Left ventricle myocardium inferior (tissue), 1 donor: ENCODE data around the gene SCYGR4. TPM values are rescaled to one million over a fixed set of nuclear protein-coding genes. Genes with fewer than 3 reads are reported as not detected.

Source experiments
- DNase-seq: peaks from one replicate; pipeline ENCODE4 v3.0.0-alpha.2; 2020
- H3K27ac ChIP-seq: fragments of 200-600 bp; replicated peaks from 2 replicates; pipeline ENCODE4 v1.8.0; 2021
- H3K27me3 ChIP-seq: fragments of 200-600 bp; 2 replicates; pipeline ENCODE4 v1.8.0; 2021; ENCODE audit warnings: low read depth
- H3K36me3 ChIP-seq: fragments of 200-600 bp; 2 replicates; pipeline ENCODE4 v1.8.0; 2021
- H3K4me1 ChIP-seq: fragments of 200-600 bp; 2 replicates; pipeline ENCODE4 v1.8.0; 2021
- H3K4me3 ChIP-seq: fragments of 200-600 bp; 2 replicates; pipeline ENCODE4 v1.8.0; 2021; ENCODE audit warnings: mild to moderate bottlenecking, moderate library complexity
- H3K9me3 ChIP-seq: fragments of 200-600 bp; replicated peaks from 2 replicates; pipeline ENCODE4 v1.8.0; 2021
- intact Hi-C: fragments of 100-400 bp; cut with micrococcal nuclease; formaldehyde crosslinking; loops from one replicate; pipeline ENCODE4 v1.11.0; 2022
- total RNA-seq: library from RNA; stranded (reverse); fragmentation: NEBNext Ultra II Directional; extraction: Animal tissue kit (Norgen Biotek cat#: 25700); gene quantifications from one replicate; pipeline ENCODE4 v1.2.1, GENCODE V29; 2021
- TF ChIP-seq, protein P1 (sequence below): fragments of 200-600 bp; IDR thresholded peaks from 2 replicates; pipeline ENCODE4 v1.8.0; 2021; ENCODE audit warnings: antibody characterized with exemption, mild to moderate bottlenecking, borderline replicate concordance
- donor health status: DM: no; HTN: yes; CAD: no; lungs with severe emphysema.

SCYGR4 gene
- total RNA-seq, 1 donor from 2014 or later = not detected

DNA sequence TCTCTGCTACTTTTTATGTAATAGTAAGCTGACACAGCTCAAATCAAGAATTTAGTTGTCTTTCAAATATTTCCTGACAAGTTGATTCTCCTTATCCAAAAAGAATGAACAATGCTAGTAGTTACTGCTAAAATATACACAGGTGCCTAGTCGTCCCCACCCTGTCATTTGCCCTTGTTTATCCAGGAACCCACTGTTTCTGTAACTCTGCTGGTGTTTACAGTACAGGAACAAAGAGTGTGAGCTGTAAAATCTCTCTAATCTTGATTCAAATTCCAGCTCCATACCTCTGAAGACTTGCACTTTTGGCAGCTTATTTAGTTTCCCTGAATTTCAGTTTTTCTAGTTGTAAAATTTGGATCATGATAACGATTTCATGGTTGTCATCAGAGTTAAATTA is 39.7 kb upstream of the SCYGR4 start:
- Histone ChIP-seq H3K9me3 (peaks cover 7% of the 10 kb centered on the region), H3K27ac (no peak overlapping the region), H3K27me3 (peaks cover 11% of the 10 kb centered on the region), H3K4me1 (no peaks in the 10 kb centered on the region), H3K4me3 (no peak overlapping the region), H3K36me3 (no peaks in the 10 kb centered on the region)
- DNase-seq = no peak
- intact Hi-C loops = no loop called here
- TF ChIP-seq, protein P1, sequence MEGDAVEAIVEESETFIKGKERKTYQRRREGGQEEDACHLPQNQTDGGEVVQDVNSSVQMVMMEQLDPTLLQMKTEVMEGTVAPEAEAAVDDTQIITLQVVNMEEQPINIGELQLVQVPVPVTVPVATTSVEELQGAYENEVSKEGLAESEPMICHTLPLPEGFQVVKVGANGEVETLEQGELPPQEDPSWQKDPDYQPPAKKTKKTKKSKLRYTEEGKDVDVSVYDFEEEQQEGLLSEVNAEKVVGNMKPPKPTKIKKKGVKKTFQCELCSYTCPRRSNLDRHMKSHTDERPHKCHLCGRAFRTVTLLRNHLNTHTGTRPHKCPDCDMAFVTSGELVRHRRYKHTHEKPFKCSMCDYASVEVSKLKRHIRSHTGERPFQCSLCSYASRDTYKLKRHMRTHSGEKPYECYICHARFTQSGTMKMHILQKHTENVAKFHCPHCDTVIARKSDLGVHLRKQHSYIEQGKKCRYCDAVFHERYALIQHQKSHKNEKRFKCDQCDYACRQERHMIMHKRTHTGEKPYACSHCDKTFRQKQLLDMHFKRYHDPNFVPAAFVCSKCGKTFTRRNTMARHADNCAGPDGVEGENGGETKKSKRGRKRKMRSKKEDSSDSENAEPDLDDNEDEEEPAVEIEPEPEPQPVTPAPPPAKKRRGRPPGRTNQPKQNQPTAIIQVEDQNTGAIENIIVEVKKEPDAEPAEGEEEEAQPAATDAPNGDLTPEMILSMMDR = no peak

DNA sequence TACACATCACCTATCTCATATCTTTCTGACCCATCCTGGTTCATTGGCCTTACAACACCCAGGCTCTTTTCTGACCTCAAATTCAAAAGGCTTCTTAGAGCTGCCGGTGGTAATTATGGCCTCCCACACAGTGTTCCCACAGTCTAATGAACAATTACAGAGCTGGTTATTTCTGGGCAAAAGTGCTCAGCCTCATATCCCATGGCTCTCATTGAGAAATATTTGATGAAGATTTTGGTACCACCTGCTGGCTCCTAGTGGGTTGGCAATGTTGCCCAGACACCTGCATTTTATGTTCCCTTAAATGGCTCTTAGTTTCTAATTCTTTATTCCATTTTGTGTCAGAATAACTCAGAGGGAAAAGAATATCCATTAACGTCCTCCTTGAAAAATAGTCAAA is 38.7 kb upstream of the SCYGR4 start:
- H3K4me3 ChIP-seq = no peak overlapping the region
- no peaks in the 10 kb centered on the region for H3K4me1 ChIP-seq
- H3K27ac ChIP-seq = no peak overlapping the region
- intact Hi-C loops = no loop called here
- H3K27me3 ChIP-seq = peaks cover 17% of the 10 kb centered on the region
- TF ChIP-seq, protein P1 = no peak
- H3K9me3 ChIP-seq = peaks cover 18% of the 10 kb centered on the region
- no peak for DNase-seq
- no peaks in the 10 kb centered on the region for H3K36me3 ChIP-seq

DNA sequence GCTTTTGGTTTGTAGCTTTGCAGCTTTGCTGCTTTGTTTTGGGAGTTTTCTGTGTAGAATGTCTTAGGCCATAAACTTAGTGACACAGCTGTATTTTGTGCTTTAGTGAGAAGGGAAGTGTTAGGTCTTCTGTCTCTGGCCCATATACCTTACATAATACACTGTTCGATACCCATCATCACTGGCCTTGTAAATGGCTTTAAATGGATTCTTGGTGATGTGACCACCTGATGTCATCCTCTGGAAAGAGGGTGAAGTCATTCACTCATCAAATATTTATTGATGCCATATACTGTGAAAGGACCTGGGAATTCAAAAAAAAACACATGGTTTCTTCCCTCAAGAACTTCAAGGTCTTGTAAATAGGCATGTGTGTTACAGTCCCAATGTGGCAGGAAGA is 37.5 kb upstream of the SCYGR4 start:
- intact Hi-C loops = no loop called here
- Histone ChIP-seq H3K4me1 (no peaks in the 10 kb centered on the region), H3K4me3 (no peak overlapping the region), H3K9me3 (peaks cover 19% of the 10 kb centered on the region), H3K27ac (no peak overlapping the region), H3K36me3 (no peaks in the 10 kb centered on the region), H3K27me3 (peaks cover 17% of the 10 kb centered on the region)
- TF ChIP-seq, protein P1 = no peak
- DNase-seq = no peak

DNA sequence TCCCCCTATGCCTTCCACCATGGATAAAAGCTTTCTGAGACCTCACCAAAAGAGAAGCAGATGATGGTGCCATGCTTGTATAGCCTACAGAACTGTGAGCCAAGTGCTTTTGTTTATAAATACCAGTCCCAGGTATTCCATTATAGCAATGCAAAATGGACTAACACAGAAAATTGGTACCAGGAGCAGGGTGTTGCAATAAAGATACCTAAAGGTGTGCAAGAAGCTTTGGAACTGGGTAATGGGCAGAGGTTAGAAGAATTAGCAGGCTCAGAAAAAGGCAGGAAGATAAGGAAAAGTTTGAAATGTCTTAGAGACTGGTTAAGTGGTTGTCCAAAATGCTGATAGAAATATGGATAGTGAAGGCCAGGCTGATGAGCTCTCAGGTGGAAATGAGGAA is 34.9 kb upstream of the SCYGR4 start:
- Histone ChIP-seq H3K36me3 (no peaks in the 10 kb centered on the region), H3K27ac (no peak overlapping the region), H3K27me3 (peaks cover 17% of the 10 kb centered on the region), H3K4me3 (no peak overlapping the region), H3K9me3 (peaks cover 19% of the 10 kb centered on the region), H3K4me1 (no peaks in the 10 kb centered on the region)
- intact Hi-C loops = no loop called here
- TF ChIP-seq, protein P1 = no peak
- DNase-seq = no peak

DNA sequence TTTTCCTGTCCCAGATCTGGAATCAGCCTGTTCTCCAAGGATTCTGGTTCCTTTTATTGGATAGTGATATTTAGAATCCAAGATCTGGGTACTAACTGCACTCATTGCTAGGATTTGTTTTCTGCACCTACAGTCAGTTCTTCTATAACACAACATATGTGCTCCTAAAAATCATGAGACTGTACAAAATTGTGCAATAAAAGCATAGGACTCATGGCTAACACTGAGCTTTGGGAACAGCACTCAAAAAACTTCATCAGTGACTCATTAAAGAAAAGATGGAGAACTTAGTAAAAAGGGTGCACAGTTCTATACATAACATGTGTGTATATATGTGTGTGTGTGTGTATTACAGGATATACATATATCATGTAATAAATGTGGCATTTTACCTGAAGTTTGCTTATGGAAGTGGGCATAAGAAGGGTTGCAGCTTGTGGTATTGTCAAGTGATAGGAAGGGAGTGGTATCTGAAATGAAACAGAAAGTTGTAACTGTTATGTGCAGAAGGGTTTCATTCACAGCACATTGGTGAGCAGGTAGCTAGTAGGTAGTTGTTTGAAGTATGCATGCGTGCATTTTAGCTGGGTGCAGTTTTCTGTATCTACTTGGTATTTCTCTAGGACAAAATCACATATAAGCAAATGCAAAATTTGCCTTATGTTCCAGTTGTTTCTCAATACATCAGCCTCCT is 24.5 kb upstream of the SCYGR4 start:
- H3K27ac ChIP-seq = no peak overlapping the region
- peaks cover 15% of the 10 kb centered on the region for H3K9me3 ChIP-seq
- TF ChIP-seq, protein P1 = no peak
- H3K4me3 ChIP-seq = no peak overlapping the region
- intact Hi-C loops = no loop called here
- no peak for DNase-seq
- H3K27me3 ChIP-seq = peaks cover 43% of the 10 kb centered on the region
- H3K4me1 ChIP-seq = no peaks in the 10 kb centered on the region
- no peaks in the 10 kb centered on the region for H3K36me3 ChIP-seq

DNA sequence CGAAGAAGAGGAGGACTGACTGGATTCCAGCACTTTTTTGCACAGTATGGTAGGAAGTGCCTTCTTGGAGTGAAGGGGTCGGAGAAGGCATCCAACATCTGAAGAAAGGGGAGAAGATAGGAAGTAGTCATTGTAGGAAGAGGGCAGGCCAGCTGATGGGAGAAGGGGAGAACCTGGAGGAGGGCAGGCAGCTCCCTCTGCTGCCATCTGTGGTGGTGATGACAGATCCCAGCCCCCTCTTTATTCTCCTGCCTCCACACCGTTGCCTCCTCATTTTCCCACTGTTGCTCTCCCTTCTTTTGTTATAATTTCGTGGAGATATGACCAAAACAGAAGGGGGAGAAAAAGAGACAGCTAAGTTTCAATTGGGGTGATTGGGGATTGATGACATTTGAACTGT is 21.5 kb upstream of the SCYGR4 start:
- H3K4me3 ChIP-seq = no peak overlapping the region
- no peak for DNase-seq
- H3K36me3 ChIP-seq = no peaks in the 10 kb centered on the region
- peaks cover 54% of the 10 kb centered on the region for H3K27me3 ChIP-seq
- TF ChIP-seq, protein P1 = no peak
- intact Hi-C loops = no loop called here
- H3K4me1 ChIP-seq = no peaks in the 10 kb centered on the region
- no peak overlapping the region for H3K27ac ChIP-seq
- H3K9me3 ChIP-seq = no peaks in the 10 kb centered on the region
